Mesenchymal stem cell (in vitro differentiated cells and primary cell): ENCODE measurements around the gene DOCK6.
A peak's percentile ranks its signal among the peaks of the same experiment; 100 is the strongest.

Source experiments
- DNase-seq: peaks from one replicate; pipeline ENCODE4 v3.0.0-alpha.2; 2013
- H2AFZ ChIP-seq: one replicate; pipeline ENCODE4 v1.6.1; 2013; ENCODE audit warnings: low read depth, mild to moderate bottlenecking, control low read depth, inconsistent platforms, low read length, moderate library complexity
- H2AK5ac ChIP-seq: 2 replicates; pipeline ENCODE4 v1.6.1; 2013; ENCODE audit warnings: low read length, moderate library complexity, mild to moderate bottlenecking, inconsistent platforms; ENCODE audit not compliant: severe bottlenecking
- H2BK120ac ChIP-seq: one replicate; pipeline ENCODE4 v1.6.1; 2013; ENCODE audit warnings: low read depth, mild to moderate bottlenecking, inconsistent platforms, low read length, moderate library complexity
- H2BK12ac ChIP-seq, 2 experiments: one replicate each; pipeline ENCODE4 v1.6.1; 2013; ENCODE audit warnings: inconsistent platforms in 2 of 2, low read length in 2 of 2, mild to moderate bottlenecking in 2 of 2, moderate library complexity in 2 of 2, control low read depth in 1 of 2
- H2BK15ac ChIP-seq: one replicate; pipeline ENCODE4 v1.6.1; 2013; ENCODE audit warnings: mild to moderate bottlenecking, low read depth, inconsistent platforms; ENCODE audit not compliant: poor library complexity, severe bottlenecking
- H2BK5ac ChIP-seq: 2 replicates; pipeline ENCODE4 v1.6.1; 2013; ENCODE audit warnings: low read depth, mild to moderate bottlenecking, low read length, control low read depth, inconsistent platforms; ENCODE audit not compliant: poor library complexity, severe bottlenecking
- H3K14ac ChIP-seq, 2 experiments: one replicate each; pipeline ENCODE4 v1.6.1; 2013; ENCODE audit warnings: inconsistent platforms in 2 of 2, low read length in 2 of 2, control low read depth in 1 of 2, mild to moderate bottlenecking in 1 of 2, moderate library complexity in 1 of 2
- H3K18ac ChIP-seq, 2 experiments: one replicate each; pipeline ENCODE4 v1.6.1; 2013; ENCODE audit warnings: inconsistent platforms in 2 of 2, low read length in 2 of 2, control low read depth in 1 of 2, low read depth in 1 of 2, mild to moderate bottlenecking in 1 of 2
- H3K23ac ChIP-seq, 2 experiments: one replicate each; pipeline ENCODE4 v1.6.1; 2013; ENCODE audit warnings: inconsistent platforms in 2 of 2, low read length in 2 of 2, mild to moderate bottlenecking in 2 of 2, moderate library complexity in 2 of 2, control low read depth in 1 of 2
- H3K27ac ChIP-seq: 2 replicates; pipeline ENCODE4 v1.5.1; 2013; ENCODE audit warnings: mild to moderate bottlenecking, moderate library complexity, low read length, control low read depth, inconsistent platforms; ENCODE audit not compliant: poor library complexity, severe bottlenecking
- H3K27me3 ChIP-seq, 2 experiments: 2 replicates each; pipeline versions ENCODE4 v1.6.1 to v1.7.0; 2013; ENCODE audit warnings: low read length in 2 of 2, mild to moderate bottlenecking in 2 of 2, moderate library complexity in 2 of 2, control low read depth in 1 of 2, inconsistent platforms in 1 of 2; ENCODE audit not compliant: control insufficient read depth in 1 of 2, insufficient read depth in 1 of 2
- H3K36me3 ChIP-seq, 2 experiments: 2 replicates each; pipeline versions ENCODE4 v1.6.1 to v1.7.0; 2013; ENCODE audit warnings: low read length in 2 of 2, control low read depth in 1 of 2, inconsistent platforms in 1 of 2, low read depth in 1 of 2, mild to moderate bottlenecking in 1 of 2; ENCODE audit not compliant: insufficient read depth in 2 of 2, control insufficient read depth in 1 of 2
- H3K4ac ChIP-seq, 2 experiments: one replicate each; pipeline ENCODE4 v1.6.1; 2013; ENCODE audit warnings: inconsistent platforms in 2 of 2, low read length in 2 of 2, mild to moderate bottlenecking in 2 of 2, moderate library complexity in 2 of 2, control low read depth in 1 of 2, low read depth in 1 of 2
- H3K4me1 ChIP-seq: 2 replicates; pipeline ENCODE4 v1.6.1; 2013; ENCODE audit warnings: low read depth, low read length, control low read depth; ENCODE audit not compliant: control insufficient read depth, insufficient read depth
- H3K4me2 ChIP-seq: 2 replicates; pipeline ENCODE4 v1.6.1; 2013; ENCODE audit warnings: low read length, mild to moderate bottlenecking, inconsistent platforms; ENCODE audit not compliant: poor library complexity, severe bottlenecking
- H3K4me3 ChIP-seq, 2 experiments: 2 replicates each; pipeline versions ENCODE4 v1.5.1 to v1.7.0; 2013; ENCODE audit warnings: low read length in 2 of 2, mild to moderate bottlenecking in 2 of 2, control low read depth in 1 of 2, low read depth in 1 of 2; ENCODE audit not compliant: insufficient read depth in 1 of 2
- H3K79me1 ChIP-seq: replicated peaks from 2 replicates; pipeline ENCODE4 v1.6.1; 2013; ENCODE audit warnings: mild to moderate bottlenecking, control low read depth, low read length, inconsistent platforms; ENCODE audit not compliant: poor library complexity, severe bottlenecking
- H3K9ac ChIP-seq: 2 replicates; pipeline ENCODE4 v1.7.0; 2013; ENCODE audit warnings: mild to moderate bottlenecking, low read length, moderate library complexity
- H3K9me3 ChIP-seq: 2 replicates; pipeline ENCODE4 v1.7.0; 2013; ENCODE audit warnings: mild to moderate bottlenecking, low read length; ENCODE audit not compliant: control insufficient read depth
- H4K8ac ChIP-seq: one replicate; pipeline ENCODE4 v1.6.1; 2013; ENCODE audit warnings: inconsistent platforms, mild to moderate bottlenecking, low read length, moderate library complexity
- H4K91ac ChIP-seq: one replicate; pipeline ENCODE4 v1.6.1; 2013; ENCODE audit warnings: mild to moderate bottlenecking, low read length, inconsistent platforms
- WGBS: methylation state at CpG from one replicate; pipeline ENCODE4 v1.1.7; 2013; ENCODE audit warnings: mixed read lengths; 5-methylcytosine and 5-hydroxymethylcytosine counted together

The DOCK6 gene

DNA sequence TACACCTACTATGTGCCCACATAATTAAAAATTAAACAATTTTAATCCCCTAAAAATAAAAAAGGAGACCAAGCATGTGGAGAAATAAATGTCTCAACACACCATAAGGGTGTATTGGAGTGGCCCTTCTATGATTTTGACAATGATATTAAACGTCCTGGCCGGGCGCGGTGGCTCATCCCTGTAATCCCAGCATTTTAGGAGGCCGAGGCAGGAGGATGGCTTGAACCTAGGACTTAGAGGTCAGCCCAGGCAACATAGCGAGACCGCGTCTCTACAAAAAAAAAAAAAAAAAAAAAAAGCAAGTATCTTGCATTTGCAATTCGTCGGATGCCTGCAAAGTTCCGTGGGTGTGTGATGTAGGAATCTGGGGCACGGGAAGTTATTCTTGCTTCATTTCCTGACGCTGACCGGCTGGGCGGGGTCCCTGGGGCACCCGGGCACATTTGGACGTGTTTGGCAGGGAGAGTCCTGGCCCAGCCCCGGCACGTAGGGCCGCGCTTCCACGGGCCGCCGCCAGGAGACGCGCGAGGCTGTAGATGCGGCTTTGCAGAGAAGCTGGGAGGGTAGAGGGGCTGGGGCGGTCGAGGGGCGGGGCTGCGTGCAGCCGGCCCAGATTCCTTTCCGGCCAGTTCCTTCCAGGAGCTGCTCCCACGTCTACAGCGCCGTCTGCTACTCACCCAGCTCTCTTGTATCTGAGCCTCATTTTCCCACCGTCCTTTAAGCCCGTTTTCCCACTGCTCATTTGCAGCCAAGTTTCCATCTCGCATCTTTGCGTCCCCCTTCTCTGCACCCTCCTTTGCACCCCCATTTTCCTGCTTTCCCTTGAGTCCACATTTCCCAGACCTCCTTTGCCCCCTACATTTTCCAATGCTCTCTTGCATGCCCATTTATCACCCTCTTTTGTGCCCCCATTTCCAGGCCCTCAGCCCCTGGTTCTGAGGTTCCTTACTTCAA is 31.4 kb upstream of the DOCK6 start:
- H3K14ac ChIP-seq = no peak overlapping the region
- H3K27me3 ChIP-seq = peaks cover 0 to 5% of the 10 kb centered on the region in 2 experiments
- no peak overlapping the region for H2BK5ac ChIP-seq
- WGBS = 21% methylated on average over 34 of the region's 41 CpGs
- H3K9ac ChIP-seq = peak overlapping the region; percentile 74
- peak overlapping the region; percentile 11 for H2AFZ ChIP-seq
- peak overlapping the region; percentile 98 for H4K8ac ChIP-seq
- no peak overlapping the region for H2BK120ac ChIP-seq
- peak overlapping the region; percentile 88 for H2BK15ac ChIP-seq
- peak overlapping the region; percentile 93 for H4K91ac ChIP-seq
- no peaks in the 10 kb centered on the region for H3K36me3 ChIP-seq
- no peak overlapping the region for H3K27ac ChIP-seq
- H3K4me3 ChIP-seq = peak overlapping the region in 1 of 2 experiments; percentile 61
- H3K23ac ChIP-seq = no peak overlapping the region
- H3K4me2 ChIP-seq = peak overlapping the region; percentile 74
- H3K4me1 ChIP-seq = peaks cover 2% of the 10 kb centered on the region
- no peaks in the 10 kb centered on the region for H3K9me3 ChIP-seq
- H3K79me1 ChIP-seq = no peaks in the 10 kb centered on the region
- peak overlapping the region; percentile 55 to 96 for H3K18ac ChIP-seq
- H2AK5ac ChIP-seq = no peak overlapping the region
- peak; percentile 91 for DNase-seq
- H3K4ac ChIP-seq = peak overlapping the region; percentile 84 to 94
- no peak overlapping the region for H2BK12ac ChIP-seq

DNA sequence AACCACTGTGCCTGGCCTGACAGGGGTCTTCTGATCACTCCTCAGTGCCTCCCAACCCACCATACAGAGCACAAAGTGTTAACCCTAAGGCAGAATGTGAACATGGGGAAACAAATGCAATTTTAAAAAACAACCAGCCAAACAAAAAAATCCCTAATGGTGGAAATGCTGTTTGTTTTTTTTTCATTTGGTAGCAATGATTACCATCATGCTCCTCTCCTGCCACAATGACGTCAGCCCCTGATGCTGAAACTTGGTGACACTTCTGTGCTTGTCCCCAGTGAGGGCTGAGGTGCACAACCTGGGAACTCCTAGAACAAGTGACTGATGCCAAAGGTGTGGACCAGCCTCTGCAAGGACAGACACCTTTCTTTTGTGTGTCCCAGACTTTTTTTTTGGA is 29.7 kb upstream of the DOCK6 start:
- no peak for DNase-seq
- Histone ChIP-seq H3K14ac (no peak overlapping the region), H2BK5ac (no peak overlapping the region), H3K23ac (no peak overlapping the region), H2BK120ac (no peak overlapping the region), H2BK12ac (no peak overlapping the region), H4K8ac (no peak overlapping the region), H3K79me1 (no peaks in the 10 kb centered on the region), H3K9me3 (no peaks in the 10 kb centered on the region), H4K91ac (no peak overlapping the region), H3K27me3 (no peaks in the 10 kb centered on the region), H3K36me3 (no peaks in the 10 kb centered on the region), H3K27ac (no peak overlapping the region), H3K4me3 (no peak overlapping the region), H2AFZ (no peak overlapping the region), H3K4me2 (no peak overlapping the region), H3K18ac (no peak overlapping the region), H3K9ac (no peak overlapping the region), H2AK5ac (no peak overlapping the region), H3K4ac (no peak overlapping the region), H2BK15ac (no peak overlapping the region), H3K4me1 (peaks cover 2% of the 10 kb centered on the region)
- WGBS = 67% methylated on average over 1 of the region's 1 CpG

DNA sequence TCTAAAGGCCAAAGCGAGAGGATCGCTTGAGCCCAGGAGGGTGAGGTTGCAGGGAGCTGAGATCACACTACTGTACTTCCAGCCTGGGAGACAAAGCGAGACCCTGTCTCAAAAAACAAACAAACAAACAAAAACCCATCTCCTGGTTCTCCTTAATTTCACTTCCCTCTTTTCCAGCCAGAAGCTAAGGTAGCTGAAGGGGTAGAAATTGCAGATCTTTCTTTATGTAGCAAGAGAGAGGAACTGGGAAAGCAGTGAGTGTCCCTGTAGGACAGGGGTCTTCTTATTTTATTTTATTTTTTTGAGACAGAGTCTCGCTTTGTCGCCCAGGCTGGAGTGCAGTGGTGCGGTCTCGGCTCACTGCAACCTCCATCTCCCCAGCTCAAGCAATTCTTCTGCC is 29.1 kb upstream of the DOCK6 start:
- no peak overlapping the region for H2BK120ac ChIP-seq

DNA sequence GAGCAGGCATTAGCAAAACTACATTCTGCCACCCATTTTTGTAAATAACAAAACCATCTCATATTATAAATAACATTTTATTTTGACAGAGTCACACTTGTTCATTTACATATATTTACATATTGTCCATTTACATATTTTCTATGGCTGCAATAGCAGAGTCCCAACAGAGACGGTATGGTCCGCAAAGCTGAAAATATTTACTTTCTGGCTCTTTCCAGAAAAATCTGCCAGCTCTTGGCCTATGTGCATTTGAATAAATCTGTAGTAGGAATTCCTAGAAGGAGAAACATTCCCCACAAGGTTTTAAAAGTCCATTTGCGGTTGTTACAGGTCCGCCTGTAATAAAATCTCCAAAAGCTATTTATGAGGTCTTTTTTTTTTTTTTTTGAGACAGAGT is 27.9 kb upstream of the DOCK6 start:
- 89% methylated on average over 4 of the region's 4 CpGs for WGBS

More for the DNA sequence above, 29.1 kb upstream of the DOCK6 start:
- Histone ChIP-seq H3K9ac (no peak overlapping the region), H3K9me3 (no peaks in the 10 kb centered on the region), H3K4me3 (no peak overlapping the region), H3K14ac (no peak overlapping the region), H3K4me2 (no peak overlapping the region), H3K4me1 (peaks cover 2% of the 10 kb centered on the region), H2BK5ac (no peak overlapping the region), H3K18ac (no peak overlapping the region), H3K36me3 (no peaks in the 10 kb centered on the region), H2AK5ac (no peak overlapping the region), H4K8ac (no peak overlapping the region), H3K4ac (no peak overlapping the region), H2BK12ac (no peak overlapping the region), H3K79me1 (no peaks in the 10 kb centered on the region), H3K27ac (no peak overlapping the region), H2AFZ (no peak overlapping the region), H2BK15ac (no peak overlapping the region), H3K27me3 (no peaks in the 10 kb centered on the region), H3K23ac (no peak overlapping the region), H4K91ac (no peak overlapping the region)
- 96% methylated on average over 6 of the region's 7 CpGs for WGBS
- DNase-seq = no peak

More for the DNA sequence above, 27.9 kb upstream of the DOCK6 start:
- Histone ChIP-seq H3K9me3 (no peaks in the 10 kb centered on the region), H3K36me3 (no peaks in the 10 kb centered on the region), H2BK15ac (no peak overlapping the region), H4K91ac (no peak overlapping the region), H4K8ac (no peak overlapping the region), H2BK5ac (no peak overlapping the region), H2AK5ac (no peak overlapping the region), H3K4me2 (no peak overlapping the region), H3K14ac (no peak overlapping the region), H3K27me3 (no peaks in the 10 kb centered on the region), H2BK120ac (no peak overlapping the region), H3K18ac (no peak overlapping the region), H2BK12ac (no peak overlapping the region), H3K27ac (no peak overlapping the region), H2AFZ (no peak overlapping the region), H3K79me1 (no peaks in the 10 kb centered on the region), H3K23ac (no peak overlapping the region), H3K4me1 (peaks cover 2% of the 10 kb centered on the region), H3K4me3 (no peak overlapping the region), H3K9ac (no peak overlapping the region), H3K4ac (no peak overlapping the region)
- no peak for DNase-seq
